ENCODE results near the gene ZNF408. TPM values are rescaled to one million over a fixed set of nuclear protein-coding genes. Genes with fewer than 3 reads are reported as not detected.

Gene ZNF408
- polyA plus RNA-seq, 1 donor (not counting 4 experiments of a cell fraction or from before 2014, with no cell fraction given) = 4.0 TPM

GRCh38 chr11:46694072-46694471, 6.8 kb upstream of the ZNF408 start:
- no peak overlapping the region for H3K9ac ChIP-seq (ENCODE audit: control insufficient read depth, extremely low read depth, insufficient read depth, low read length)
- no peaks in the 10 kb centered on the region for H3K9me1 ChIP-seq (ENCODE audit: control insufficient read depth, extremely low read depth, insufficient read depth, low read length)
- dilution Hi-C loops (cut with MboI; ENCODE audit: extremely low pct_ligation_motif_present, low sequenced_read_pairs) = no loop called here
- TF ChIP-seq CTCF (optimal IDR thresholded peaks at IDR 0.05 in 1 of 3, IDR thresholded peaks at IDR 0.05 in 1 of 3, conservative IDR thresholded peaks at IDR 0.05 in 1 of 3; ENCODE audit: extremely low read depth in 1 of 3, insufficient read depth in 2 of 3, low read length in 3 of 3) (no peak), EZH2 (IDR thresholded peaks at IDR 0.05; ENCODE audit: low read length) (no peak)
- no peak overlapping the region for H3K4me2 ChIP-seq (ENCODE audit: control insufficient read depth, extremely low read depth, insufficient read depth, low read depth, low read length)
- no peaks in the 10 kb centered on the region for H4K20me1 ChIP-seq (ENCODE audit: control insufficient read depth, extremely low read depth, insufficient read depth, low read length)
- no peak overlapping the region for H3K27ac ChIP-seq (ENCODE audit: control insufficient read depth, insufficient read depth, low read length)
- peaks cover 21 to 33% of the 10 kb centered on the region in 2 experiments for H3K36me3 ChIP-seq (ENCODE audit: control insufficient read depth in 2 of 2, extremely low read depth in 1 of 2, insufficient read depth in 2 of 2, low read length in 2 of 2)
- DNase-seq (ENCODE audit: low read depth, low spot score) = no peak
- no peaks in the 10 kb centered on the region for H3K27me3 ChIP-seq (ENCODE audit: control insufficient read depth, extremely low read depth, insufficient read depth, low read length)
- H3K4me3 ChIP-seq (ENCODE audit: control insufficient read depth in 2 of 3, extremely low read depth in 1 of 3, insufficient read depth in 2 of 3, low read depth in 1 of 3, low read length in 3 of 3) = no peak overlapping the region
- H2AFZ ChIP-seq (ENCODE audit: control insufficient read depth, low read length) = no peak overlapping the region
- peaks cover 20% of the 10 kb centered on the region for H3K79me2 ChIP-seq (ENCODE audit: control insufficient read depth, insufficient read depth, low read length)
- no peak for FAIRE-seq
- no peaks in the 10 kb centered on the region for H3K9me3 ChIP-seq (ENCODE audit: control insufficient read depth, low read depth, low read length)
- peaks cover 3% of the 10 kb centered on the region for H3K4me1 ChIP-seq (ENCODE audit: control insufficient read depth, extremely low read depth, insufficient read depth, low read length)

GRCh38 chr11:46694607-46695006, 6.2 kb upstream of the ZNF408 start:
- no peak for FAIRE-seq
- Histone ChIP-seq H3K79me2 (ENCODE audit: control insufficient read depth, insufficient read depth, low read length) (peaks cover 24% of the 10 kb centered on the region), H2AFZ (ENCODE audit: control insufficient read depth, low read length) (no peak overlapping the region), H3K36me3 (ENCODE audit: control insufficient read depth in 2 of 2, extremely low read depth in 1 of 2, insufficient read depth in 2 of 2, low read length in 2 of 2) (peaks cover 21 to 32% of the 10 kb centered on the region in 2 experiments), H3K9me1 (ENCODE audit: control insufficient read depth, extremely low read depth, insufficient read depth, low read length) (no peaks in the 10 kb centered on the region), H3K27ac (ENCODE audit: control insufficient read depth, insufficient read depth, low read length) (no peak overlapping the region), H3K9ac (ENCODE audit: control insufficient read depth, extremely low read depth, insufficient read depth, low read length) (no peak overlapping the region), H3K4me3 (ENCODE audit: control insufficient read depth in 2 of 3, extremely low read depth in 1 of 3, insufficient read depth in 2 of 3, low read depth in 1 of 3, low read length in 3 of 3) (no peak overlapping the region), H4K20me1 (ENCODE audit: control insufficient read depth, extremely low read depth, insufficient read depth, low read length) (no peaks in the 10 kb centered on the region), H3K4me1 (ENCODE audit: control insufficient read depth, extremely low read depth, insufficient read depth, low read length) (peaks cover 8% of the 10 kb centered on the region), H3K27me3 (ENCODE audit: control insufficient read depth, extremely low read depth, insufficient read depth, low read length) (no peaks in the 10 kb centered on the region), H3K9me3 (ENCODE audit: control insufficient read depth, low read depth, low read length) (no peaks in the 10 kb centered on the region), H3K4me2 (ENCODE audit: control insufficient read depth, extremely low read depth, insufficient read depth, low read depth, low read length) (no peak overlapping the region)
- dilution Hi-C loops (cut with MboI; ENCODE audit: extremely low pct_ligation_motif_present, low sequenced_read_pairs) = no loop called here
- no peak for DNase-seq (ENCODE audit: low read depth, low spot score)
- TF ChIP-seq EZH2 (IDR thresholded peaks at IDR 0.05; ENCODE audit: low read length) (no peak), CTCF (optimal IDR thresholded peaks at IDR 0.05 in 1 of 3, IDR thresholded peaks at IDR 0.05 in 1 of 3, conservative IDR thresholded peaks at IDR 0.05 in 1 of 3; ENCODE audit: extremely low read depth in 1 of 3, insufficient read depth in 2 of 3, low read length in 3 of 3) (no peak)

All from keratinocyte (primary cell).